T-helper 1 cell (primary cell): ENCODE data around the gene FUBP3.

Experiments used
- DNase-seq, 5 donors: peaks; one replicate each; pipeline ENCODE4 v3.0.0-alpha.2; 2012 to 2020

FUBP3 gene

GRCh38 chr9:130607640-130608420 lies 28.5 kb downstream of the FUBP3 start:
- DNase-seq: no peak

DNA sequence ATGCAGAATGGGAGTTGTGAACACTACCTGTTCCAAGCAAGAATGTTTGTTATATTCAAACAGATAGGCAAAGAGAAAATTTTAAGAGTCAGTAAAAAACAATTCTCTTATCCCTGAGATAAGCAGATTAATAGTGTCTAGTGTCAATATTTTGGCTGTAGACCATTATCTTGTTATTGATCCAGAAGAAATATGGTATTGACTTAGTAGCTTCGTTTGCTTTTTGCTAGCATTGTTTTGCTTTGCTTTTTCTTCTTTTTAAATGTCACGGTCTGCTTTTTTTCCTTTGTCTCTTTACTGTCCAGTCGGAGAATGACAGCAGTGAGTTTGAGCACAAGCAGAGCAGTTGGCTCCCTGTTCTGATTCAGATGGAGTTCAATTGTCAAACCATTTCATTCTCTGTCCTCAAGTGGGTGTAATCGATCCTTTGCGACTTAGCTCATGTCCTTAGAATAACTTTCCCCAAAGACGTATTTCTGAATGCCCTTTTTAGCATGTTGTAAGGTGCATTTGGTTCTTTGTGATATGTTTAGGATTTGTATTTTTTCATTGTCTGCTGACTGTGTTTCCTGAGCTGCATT lies 29.3 kb downstream of the FUBP3 start:
- no peak for DNase-seq

- no peak for DNase-seq
Observed at GRCh38 chr9:130609163-130609562, 29.8 kb downstream of the FUBP3 start.

DNA sequence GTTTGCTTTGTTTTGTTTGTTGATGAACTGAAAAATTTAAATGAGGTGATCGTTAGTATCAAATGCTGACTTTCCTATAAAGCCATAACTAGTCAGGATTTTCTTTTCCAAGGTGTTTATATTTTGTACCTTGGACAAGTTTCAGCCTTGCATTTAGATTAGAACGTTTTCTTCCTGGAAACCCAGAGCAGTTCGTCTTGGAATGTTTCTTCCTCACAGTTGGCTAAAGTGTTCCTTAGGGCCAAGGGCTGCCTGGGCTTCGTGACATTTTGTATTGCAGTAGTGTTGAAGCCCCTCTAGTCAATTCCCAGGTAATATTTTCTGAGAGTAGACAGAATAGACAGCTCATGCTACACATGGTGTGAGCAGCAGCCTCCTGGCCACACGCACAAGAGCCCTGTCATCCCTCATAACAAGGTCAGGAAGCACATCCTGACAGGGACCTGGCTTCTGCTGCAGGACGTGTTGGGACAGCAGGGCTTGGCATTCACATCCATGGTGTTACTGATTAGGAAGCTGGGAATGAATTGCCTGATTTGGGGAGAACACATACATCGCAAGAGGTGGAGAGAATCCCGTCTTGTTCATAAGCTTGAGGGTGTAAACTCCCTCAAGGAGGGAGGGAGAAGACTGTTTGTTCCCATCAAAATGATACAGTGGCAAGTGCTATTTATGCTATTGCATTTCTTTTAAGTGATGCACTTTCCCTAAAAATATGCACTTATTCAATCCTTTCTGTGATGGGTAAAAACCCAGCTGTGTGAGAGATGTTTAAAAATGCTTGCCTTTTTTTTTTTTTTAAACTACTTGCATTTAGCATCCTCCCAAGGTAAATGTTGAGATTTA lies 31.7 kb downstream of the FUBP3 start:
- no peak for DNase-seq

DNA sequence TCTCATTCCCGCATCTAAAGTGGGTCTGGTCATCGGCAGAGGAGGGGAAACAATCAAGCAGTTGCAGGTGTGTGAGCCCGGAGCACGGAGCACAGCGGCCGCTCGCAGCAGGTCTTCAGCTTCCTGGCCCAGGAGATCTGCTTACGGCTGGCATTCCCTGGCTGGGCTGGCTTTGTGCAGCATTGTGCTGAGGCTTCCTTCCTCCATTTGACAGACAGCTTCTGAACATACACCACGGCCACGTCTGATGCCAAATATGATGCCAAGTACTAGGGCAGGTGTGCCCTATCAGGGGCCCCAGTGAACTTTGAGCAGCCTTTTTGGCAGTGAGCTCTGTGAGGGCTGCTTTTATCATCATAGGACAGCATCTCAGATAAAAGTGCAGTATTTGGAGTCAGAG lies 37.1 kb downstream of the FUBP3 start:
- no peak for DNase-seq

- DNase-seq: no peak
Observed at GRCh38 chr9:130623466-130623865, 44.1 kb downstream of the FUBP3 start.

DNA sequence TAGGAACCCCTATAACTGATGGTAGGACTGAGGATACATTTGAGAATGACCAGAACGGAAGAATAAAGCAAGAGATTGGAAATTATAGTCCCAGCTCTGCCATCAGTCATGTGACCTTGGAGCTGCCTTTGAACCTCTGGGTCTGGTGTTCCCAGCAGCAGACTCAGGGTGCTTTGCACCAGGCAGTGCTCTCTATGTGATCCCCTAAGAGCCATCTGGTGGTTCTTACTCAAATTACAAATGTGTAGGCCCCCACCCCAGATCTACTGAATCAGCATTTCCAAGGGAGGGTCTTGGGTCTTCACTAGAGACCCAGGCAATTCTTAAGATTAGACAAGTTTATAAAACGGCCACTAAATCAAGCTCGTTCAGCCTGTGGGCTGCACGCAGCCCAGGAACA lies 44.8 kb downstream of the FUBP3 start:
- no peak for DNase-seq

GRCh38 chr9:130626249-130626996 lies 47.0 kb downstream of the FUBP3 start:
- DNase-seq: no peak

GRCh38 chr9:130627051-130627450 lies 47.7 kb downstream of the FUBP3 start:
- DNase-seq: no peak

GRCh38 chr9:130627896-130628792 lies 48.8 kb downstream of the FUBP3 start:
- no peak for DNase-seq

DNA sequence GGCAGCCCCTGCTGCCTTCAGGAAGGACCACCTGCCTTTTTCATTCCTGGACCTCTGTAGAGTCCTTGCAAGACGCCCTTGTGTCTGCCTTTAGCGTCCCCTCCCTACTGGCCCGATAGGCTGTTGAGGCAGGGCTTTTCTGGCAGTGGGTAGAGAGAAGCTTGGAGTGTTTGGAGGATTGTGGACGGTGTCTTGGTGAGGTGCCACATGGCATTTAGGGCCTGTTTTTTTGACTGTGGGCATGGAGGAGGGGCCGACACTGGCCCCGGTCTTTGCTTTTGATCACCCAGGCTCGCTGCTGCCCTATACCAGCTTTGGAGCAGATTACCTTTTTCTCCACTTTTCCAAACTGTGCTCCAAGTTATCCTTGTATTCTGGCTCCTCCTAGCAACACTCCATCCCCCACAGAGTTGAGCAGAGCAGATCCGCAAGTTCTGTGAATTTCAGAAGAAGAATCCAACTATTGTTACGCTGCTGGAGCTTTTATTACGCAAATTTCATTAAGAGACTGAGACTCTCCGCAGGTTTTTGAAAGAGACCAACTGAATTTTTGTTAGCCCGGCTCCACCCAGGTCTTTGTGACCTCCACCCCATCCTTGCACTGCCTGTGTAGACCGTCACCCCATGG lies 50.2 kb downstream of the FUBP3 start:
- no peak for DNase-seq

- DNase-seq: no peak
Observed at GRCh38 chr9:130630071-130630450, 50.7 kb downstream of the FUBP3 start.

DNA sequence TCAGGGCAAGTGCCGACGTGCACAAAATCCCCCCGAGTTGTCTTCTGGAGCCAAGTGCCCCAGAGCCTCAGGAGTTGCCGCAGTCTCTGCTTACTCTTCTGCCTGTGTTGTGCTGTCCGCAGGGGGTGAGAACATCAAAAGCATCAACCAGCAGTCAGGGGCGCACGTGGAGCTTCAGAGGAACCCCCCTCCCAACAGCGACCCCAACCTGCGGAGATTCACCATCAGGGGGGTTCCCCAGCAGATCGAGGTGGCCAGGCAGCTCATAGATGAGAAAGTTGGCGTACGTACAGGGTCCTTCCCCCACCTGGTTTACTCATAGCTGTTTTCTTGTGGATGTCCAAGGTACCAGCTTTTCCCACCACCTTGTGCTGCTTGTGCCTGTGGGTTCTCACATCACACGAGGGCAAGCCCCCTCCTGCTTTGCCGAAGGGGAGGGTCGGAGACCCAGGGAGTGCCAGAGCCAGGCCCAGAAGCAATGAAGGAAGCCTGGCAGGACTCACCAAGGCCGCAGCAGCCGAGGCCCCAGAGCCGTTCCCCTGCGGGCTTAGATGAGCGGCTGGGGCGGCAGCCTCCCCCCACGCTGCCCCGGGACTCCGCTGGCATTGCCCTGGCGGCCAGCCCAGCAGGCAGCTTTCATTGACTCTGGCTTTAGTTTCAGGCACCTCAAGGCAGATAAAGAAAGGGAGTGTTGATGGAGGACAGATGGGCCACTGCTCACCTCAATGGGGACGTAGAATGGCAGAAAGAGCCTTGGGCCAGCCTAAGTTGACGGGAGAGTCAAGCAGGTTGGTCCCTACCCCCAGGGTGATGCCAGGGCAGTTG lies 51.3 kb downstream of the FUBP3 start:
- no peak for DNase-seq

- DNase-seq: no peak
Observed at GRCh38 chr9:130631331-130632080, 52.1 kb downstream of the FUBP3 start.

DNA sequence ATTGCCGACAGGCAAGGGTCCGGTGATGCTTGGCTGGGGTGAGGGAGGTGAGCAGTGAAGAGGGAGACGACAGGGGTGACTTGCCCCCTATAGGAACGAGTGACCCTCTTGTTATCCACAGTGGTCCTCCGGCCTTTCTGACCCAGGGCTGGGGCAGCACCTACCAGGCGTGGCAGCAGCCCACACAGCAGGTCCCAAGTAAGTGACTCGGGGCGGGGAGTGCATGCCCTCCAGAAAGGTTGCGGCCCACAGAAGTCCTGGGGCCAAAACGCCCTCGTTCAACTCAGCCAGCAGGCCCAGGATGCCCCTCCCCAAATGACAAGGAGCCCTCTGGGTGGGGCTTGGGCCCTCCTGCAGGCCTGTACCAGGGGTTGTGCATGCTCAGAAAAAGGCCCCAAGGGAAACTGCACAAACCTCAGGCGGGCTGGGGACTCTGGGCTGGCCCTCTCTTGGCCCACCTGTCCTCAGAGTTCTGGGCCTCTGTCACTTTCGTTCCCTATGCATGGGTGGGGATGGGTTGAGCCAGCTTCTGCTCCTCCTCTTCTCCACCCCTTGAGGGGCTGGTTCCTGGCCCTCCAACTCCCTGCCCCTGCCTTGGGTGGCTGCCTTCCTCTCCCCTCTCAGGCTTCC lies 52.8 kb downstream of the FUBP3 start:
- DNase-seq: no peak

DNA sequence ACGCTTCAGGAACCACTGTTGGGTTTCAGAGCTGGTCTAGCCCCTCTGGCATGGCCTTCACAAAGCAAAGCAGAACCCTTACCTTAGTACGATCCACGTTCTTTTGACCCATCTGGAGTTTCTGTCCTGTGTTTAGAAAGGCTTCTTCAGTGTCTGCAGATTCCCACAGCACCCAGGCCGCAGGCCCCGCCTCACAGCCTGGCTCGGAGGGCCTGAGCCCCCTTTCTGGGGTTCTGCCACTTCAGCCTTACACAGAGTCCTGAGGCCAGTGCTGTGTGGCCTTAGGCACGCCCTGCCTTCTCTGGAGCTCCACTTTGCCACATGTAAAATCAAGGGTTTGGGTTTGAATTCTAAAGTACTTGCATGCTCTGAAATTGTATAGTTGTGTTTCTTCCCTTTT lies 53.5 kb downstream of the FUBP3 start:
- DNase-seq: no peak

DNA sequence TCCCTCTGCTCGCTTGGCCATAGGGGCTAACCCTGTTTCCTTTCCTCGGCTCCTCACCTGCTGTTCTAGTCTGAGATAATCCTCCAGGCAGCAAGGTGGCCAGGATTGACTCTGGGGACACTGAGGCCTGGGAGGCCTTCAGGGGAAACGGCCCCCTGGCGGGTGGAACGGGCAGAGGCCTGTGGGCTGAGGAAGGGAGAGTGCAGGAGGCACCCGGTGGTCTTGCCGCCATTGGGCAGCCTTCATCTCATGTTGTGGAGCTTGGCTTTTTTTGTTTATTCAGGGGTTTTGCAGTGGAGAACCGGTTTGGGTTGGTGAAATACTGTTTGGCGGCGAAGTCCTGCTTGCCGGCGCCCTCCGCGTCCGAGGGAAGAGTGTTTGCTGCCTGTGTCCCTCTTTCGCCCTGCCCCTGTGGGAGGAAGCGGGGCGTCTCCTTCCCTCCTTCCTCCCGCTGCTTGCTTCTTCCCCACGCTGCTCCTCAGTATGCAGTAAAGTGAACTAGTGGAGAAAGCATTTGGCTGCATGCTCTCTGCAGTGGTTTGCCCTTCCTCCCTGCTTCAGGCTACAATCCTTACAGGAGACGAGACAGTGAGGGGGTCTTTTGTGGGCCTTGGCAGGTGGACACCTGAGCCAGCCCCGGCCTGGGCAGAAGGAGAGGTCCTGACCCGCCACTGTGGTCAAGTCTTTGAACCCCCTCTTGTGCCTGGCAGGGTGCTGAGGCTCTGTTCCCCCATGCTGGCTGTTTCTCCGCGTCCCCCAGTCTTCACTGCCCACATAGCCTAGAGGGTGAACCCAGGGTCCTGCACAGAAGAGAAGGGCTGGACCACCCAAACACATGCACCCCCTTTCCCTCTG lies 54.2 kb downstream of the FUBP3 start:
- no peak for DNase-seq

GRCh38 chr9:130634191-130634768 lies 54.9 kb downstream of the FUBP3 start:
- no peak for DNase-seq
